SK-N-MC (cell line): ENCODE measurements around the gene UNG.

Source experiments
- EZH2 ChIP-seq: fragments of 200-600 bp; sonication (generic); IDR thresholded peaks from one replicate; pipeline ENCODE4 v1.6.1; 2017; ENCODE audit warnings: antibody characterized with exemption
- FOXP2 ChIP-seq: optimal IDR thresholded peaks from 2 replicates; pipeline ENCODE3; 2011; ENCODE audit warnings: mild to moderate bottlenecking, moderate library complexity; ENCODE audit not compliant: insufficient read depth; ENCODE audit errors: extremely low read length, control extremely low read depth
- POLR2AphosphoS5 ChIP-seq: IDR thresholded peaks from 2 replicates; pipeline ENCODE4 v1.6.1; 2012; ENCODE audit warnings: mild to moderate bottlenecking, low read depth, low read length, borderline replicate concordance

DNA sequence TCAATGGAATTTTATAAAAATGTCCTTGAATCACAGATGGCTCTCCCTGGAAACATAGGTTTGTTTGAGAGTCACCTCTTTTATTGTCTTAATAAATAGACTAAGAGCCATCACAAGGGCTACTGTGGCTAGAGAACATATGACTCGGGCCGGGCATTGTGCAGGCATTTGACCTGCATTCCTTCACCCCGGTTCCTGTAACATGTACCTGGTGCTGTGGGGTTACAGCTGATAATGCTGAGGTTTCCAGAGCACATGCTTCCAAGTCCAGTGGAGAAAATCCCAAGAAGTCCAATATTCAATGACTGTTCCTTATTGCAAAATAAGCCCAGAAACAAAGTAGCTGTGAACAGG is 18.0 kb downstream of the UNG start:
- no peak for TF ChIP-seq EZH2
- no peak for TF ChIP-seq POLR2AphosphoS5
- TF ChIP-seq FOXP2, result no peak
